ENCODE measurements around the gene TSC1. TPM values are rescaled to one million over a fixed set of nuclear protein-coding genes. Genes with fewer than 3 reads are reported as not detected.

The TSC1 gene
- total RNA-seq, 1 donor: 68.4 TPM

- H3K9me3 ChIP-seq (ENCODE audit: low read depth, low read length): no peaks in the 10 kb centered on the region
- H3K27me3 ChIP-seq (ENCODE audit: insufficient read depth, low read length): no peaks in the 10 kb centered on the region
- no peak overlapping the region for H3K4me3 ChIP-seq (ENCODE audit: insufficient read depth, low read length)
- no peak overlapping the region for H3K27ac ChIP-seq (ENCODE audit: low read depth, low read length)
- no peak for DNase-seq (ENCODE audit: insufficient read length, low spot score, missing footprints)
- no peaks in the 10 kb centered on the region for H4K20me1 ChIP-seq (ENCODE audit: insufficient read depth, low read length)
- H3K79me2 ChIP-seq (ENCODE audit: insufficient read depth, low read length): peaks cover 7% of the 10 kb centered on the region
- H2AFZ ChIP-seq (ENCODE audit: low read length): no peak overlapping the region
- H3K4me2 ChIP-seq (ENCODE audit: insufficient read depth, low read length): no peak overlapping the region
- no peak for TF ChIP-seq CTCF (IDR thresholded peaks at IDR 0.05; ENCODE audit: extremely low read depth, low read depth, low read length)
- H3K36me3 ChIP-seq (ENCODE audit: insufficient read depth, low read length): peaks cover 39% of the 10 kb centered on the region
- H3K4me1 ChIP-seq (ENCODE audit: insufficient read depth, low read length): no peaks in the 10 kb centered on the region
Observed at GRCh38 chr9:132927704-132928103, 16.7 kb downstream of the TSC1 start.

- Histone ChIP-seq H3K27ac (ENCODE audit: low read depth, low read length) (no peak overlapping the region), H3K4me1 (ENCODE audit: insufficient read depth, low read length) (no peaks in the 10 kb centered on the region)
- TF ChIP-seq CTCF (IDR thresholded peaks at IDR 0.05; ENCODE audit: extremely low read depth, low read depth, low read length): no peak
Observed at GRCh38 chr9:132923346-132923902, 21.0 kb downstream of the TSC1 start.

GRCh38 chr9:132919614-132920268 is 24.7 kb downstream of the TSC1 start:
- Histone ChIP-seq H3K36me3 (ENCODE audit: insufficient read depth, low read length) (peaks cover 59% of the 10 kb centered on the region), H3K4me3 (ENCODE audit: insufficient read depth, low read length) (no peak overlapping the region), H2AFZ (ENCODE audit: low read length) (no peak overlapping the region), H3K4me1 (ENCODE audit: insufficient read depth, low read length) (no peaks in the 10 kb centered on the region), H3K79me2 (ENCODE audit: insufficient read depth, low read length) (no peaks in the 10 kb centered on the region), H3K4me2 (ENCODE audit: insufficient read depth, low read length) (no peak overlapping the region), H3K27ac (ENCODE audit: low read depth, low read length) (no peak overlapping the region), H3K27me3 (ENCODE audit: insufficient read depth, low read length) (no peaks in the 10 kb centered on the region), H3K9me3 (ENCODE audit: low read depth, low read length) (no peaks in the 10 kb centered on the region), H4K20me1 (ENCODE audit: insufficient read depth, low read length) (no peaks in the 10 kb centered on the region)
- no peak for DNase-seq (ENCODE audit: insufficient read length, low spot score, missing footprints)
- TF ChIP-seq CTCF (IDR thresholded peaks at IDR 0.05; ENCODE audit: extremely low read depth, low read depth, low read length): no peak

More at GRCh38 chr9:132923346-132923902, 21.0 kb downstream of the TSC1 start:
- Histone ChIP-seq H3K9me3 (ENCODE audit: low read depth, low read length) (no peaks in the 10 kb centered on the region), H3K27me3 (ENCODE audit: insufficient read depth, low read length) (no peaks in the 10 kb centered on the region), H3K4me2 (ENCODE audit: insufficient read depth, low read length) (no peak overlapping the region), H4K20me1 (ENCODE audit: insufficient read depth, low read length) (no peaks in the 10 kb centered on the region), H2AFZ (ENCODE audit: low read length) (no peak overlapping the region), H3K4me3 (ENCODE audit: insufficient read depth, low read length) (no peak overlapping the region), H3K36me3 (ENCODE audit: insufficient read depth, low read length) (peaks cover 68% of the 10 kb centered on the region), H3K79me2 (ENCODE audit: insufficient read depth, low read length) (no peaks in the 10 kb centered on the region)
- no peak for DNase-seq (ENCODE audit: insufficient read length, low spot score, missing footprints)

- no peak for DNase-seq (ENCODE audit: insufficient read length, low spot score, missing footprints)
- H3K9me3 ChIP-seq (ENCODE audit: low read depth, low read length): no peaks in the 10 kb centered on the region
- H3K27ac ChIP-seq (ENCODE audit: low read depth, low read length): no peak overlapping the region
- no peaks in the 10 kb centered on the region for H4K20me1 ChIP-seq (ENCODE audit: insufficient read depth, low read length)
- TF ChIP-seq CTCF (IDR thresholded peaks at IDR 0.05; ENCODE audit: extremely low read depth, low read depth, low read length): no peak
- H3K4me3 ChIP-seq (ENCODE audit: insufficient read depth, low read length): no peak overlapping the region
- H3K79me2 ChIP-seq (ENCODE audit: insufficient read depth, low read length): no peaks in the 10 kb centered on the region
- H3K4me2 ChIP-seq (ENCODE audit: insufficient read depth, low read length): no peak overlapping the region
- H2AFZ ChIP-seq (ENCODE audit: low read length): no peak overlapping the region
- peaks cover 50% of the 10 kb centered on the region for H3K36me3 ChIP-seq (ENCODE audit: insufficient read depth, low read length)
- H3K27me3 ChIP-seq (ENCODE audit: insufficient read depth, low read length): no peaks in the 10 kb centered on the region
- no peaks in the 10 kb centered on the region for H3K4me1 ChIP-seq (ENCODE audit: insufficient read depth, low read length)
Observed at GRCh38 chr9:132914924-132915323, 29.5 kb downstream of the TSC1 start.

Measured in osteoblast (primary cell).